ENCODE results near the gene HOXA4.

HOXA4 gene

DNA sequence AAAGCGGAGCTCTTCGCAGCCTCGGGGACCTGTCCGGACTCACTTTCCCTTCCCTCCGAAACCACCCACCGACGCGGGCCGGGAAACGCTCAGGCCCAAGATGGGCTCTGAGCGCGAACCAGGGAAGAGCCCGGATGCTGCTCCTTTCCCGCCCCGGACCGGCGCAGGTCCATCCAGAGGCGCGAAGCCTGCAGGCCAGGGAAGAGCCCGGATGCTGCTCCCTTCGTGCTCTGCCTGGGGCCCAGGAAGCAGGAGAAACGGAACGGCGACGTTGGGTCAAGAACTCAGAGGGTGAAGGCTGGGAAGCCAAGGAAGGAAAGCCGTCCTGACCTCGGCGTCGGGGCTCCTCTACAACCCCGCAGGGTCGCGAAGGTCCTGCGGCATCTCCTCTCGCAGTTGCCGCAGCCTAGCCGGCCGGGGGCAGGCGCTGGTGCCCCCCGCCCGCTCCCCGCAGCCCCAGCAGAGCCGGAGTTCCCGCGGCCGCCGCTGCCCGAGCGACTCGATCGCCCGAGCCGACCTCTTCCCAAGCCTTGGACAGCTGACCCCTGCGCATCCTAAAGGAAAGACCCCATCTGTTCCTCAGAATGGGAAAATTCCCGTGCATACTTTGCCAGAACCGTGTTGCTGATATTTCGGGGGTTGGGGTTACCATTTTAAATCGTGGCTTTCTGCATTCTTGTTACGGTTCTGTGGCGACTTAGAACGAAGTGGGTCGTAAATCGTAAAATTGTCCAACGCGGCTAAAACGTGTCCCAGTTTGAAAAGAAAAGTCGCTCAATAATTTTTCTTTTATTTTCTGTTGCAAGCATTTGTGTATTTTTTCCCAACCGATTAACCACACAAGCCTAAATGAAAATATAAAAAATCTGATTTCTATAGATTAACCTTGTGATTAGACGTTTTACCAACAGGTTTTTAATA lies 42.3 kb downstream of the HOXA4 start:
- DNase-seq = no peak

- no peak for DNase-seq
These were observed 46.9 kb downstream of the HOXA4 start for GRCh38 chr7:27083646-27084045.

DNA sequence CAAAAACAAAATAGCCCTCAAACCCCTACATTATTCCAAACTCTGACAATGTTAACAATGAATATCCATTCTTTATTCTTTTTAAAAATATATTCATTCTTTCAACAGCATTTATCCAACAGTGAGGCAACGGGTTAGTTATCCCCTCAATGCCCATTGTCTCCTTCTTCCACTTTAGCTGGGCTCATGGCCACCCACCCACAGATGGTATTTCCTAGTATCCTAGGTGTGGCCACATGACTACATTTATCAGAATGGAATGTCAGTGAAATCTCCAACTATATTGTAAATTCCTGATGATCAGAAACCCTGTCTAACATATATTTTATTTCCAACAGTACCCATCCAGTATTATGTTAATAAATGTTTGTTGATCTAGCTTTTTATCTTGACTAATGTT lies 48.4 kb downstream of the HOXA4 start:
- no peak for DNase-seq

- DNase-seq = no peak
These were observed 49.6 kb downstream of the HOXA4 start for GRCh38 chr7:27080844-27081436.

- no peak for DNase-seq
These were observed 51.2 kb downstream of the HOXA4 start for GRCh38 chr7:27079234-27079975.

DNA sequence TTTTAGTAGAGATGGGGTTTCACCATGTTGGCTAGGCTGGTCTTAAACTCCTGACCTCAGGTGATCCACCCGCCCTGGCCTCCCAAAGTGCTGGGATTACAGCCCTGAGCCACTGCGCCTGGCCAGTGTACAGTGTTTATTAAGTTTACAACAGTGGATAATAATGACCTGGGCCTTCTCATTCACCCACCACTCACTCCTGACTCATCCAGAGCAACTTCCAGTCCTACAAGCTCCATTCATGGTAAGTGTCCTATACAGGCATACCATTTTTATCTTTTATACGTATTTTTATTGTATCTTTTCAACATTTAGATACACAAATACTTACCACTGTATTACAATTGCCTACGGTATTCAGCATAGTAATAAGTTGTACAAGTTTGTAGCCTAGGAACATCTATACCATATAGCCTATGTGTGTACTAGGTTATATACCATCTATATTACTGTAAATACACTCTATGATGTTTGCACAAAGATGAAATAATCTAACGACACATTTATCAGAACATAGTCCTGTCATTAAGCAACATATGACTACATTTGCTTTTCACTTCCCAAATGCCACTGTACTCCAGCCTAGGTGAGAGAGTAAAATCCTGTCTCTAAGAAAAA lies 51.8 kb downstream of the HOXA4 start:
- no peak for DNase-seq
